HepG2 (cell line): Measurements from ENCODE around the gene ABHD4. TPM values are rescaled to one million over a fixed set of nuclear protein-coding genes. Genes with fewer than 3 reads are reported as not detected.

Experiments used
- ATAC-seq: fragments of 200-7000 bp; cut with Tn5 transposase; 3 replicates; pipeline ENCODE4 v1.9.1; 2020; ENCODE audit warnings: mild to moderate bottlenecking, moderate library complexity
- BruUV-seq: library from RNA; stranded (reverse); fragments of 400-500 nt; replicated peaks from 2 replicates; lab custom pipeline; 2021; lab: Mats Ljungman, UMichigan
- CTCF ChIA-PET: fragments of 300-600 bp; formaldehyde crosslinking; extraction: SDS; loops from one replicate; lab custom pipeline; 2021; ENCODE audit warnings: low total read pairs, inconsistent platforms, low intra/inter-chr PET ratio; lab: Yijun Ruan, JAX
- POLR2A ChIA-PET: fragments of 350-600 bp; sonication (Branson Sonifier 250); formaldehyde crosslinking; loops from one replicate; lab custom pipeline; 2020; ENCODE audit warnings: antibody characterized with exemption, inconsistent platforms; lab: Yijun Ruan, JAX
- DNase-seq: peaks from one replicate; pipeline ENCODE4 v3.0.0-alpha.2; 2015; ENCODE audit warnings: low spot score
- FAIRE-seq: peaks from 3 replicates; lab custom pipeline; 2011; peaks lifted over from hg19 to GRCh38; lab: Jason Lieb, UNC
- H2AFZ ChIP-seq: one replicate; pipeline ENCODE4 v1.6.1; 2011; ENCODE audit warnings: low read length, inconsistent platforms
- H3K27ac ChIP-seq: fragments of 300-600 bp; 3 replicates; pipeline ENCODE4 v1.8.0; 2011; ENCODE audit warnings: mixed run types, mild to moderate bottlenecking, mixed read lengths, low read length, inconsistent platforms; ENCODE audit not compliant: insufficient read depth; ENCODE audit errors: extremely low read length
- H3K27me3 ChIP-seq, 2 experiments: fragments of 200-600 bp in 1 of 2; 2 replicates in 1 of 2; 3 replicates in 1 of 2; pipeline versions ENCODE4 v1.6.0 to v1.8.0; 2011; ENCODE audit warnings: low read length in 2 of 2, mild to moderate bottlenecking in 2 of 2, moderate library complexity in 2 of 2, inconsistent platforms in 1 of 2; ENCODE audit not compliant: insufficient read depth in 2 of 2, control insufficient read depth in 1 of 2
- H3K36me3 ChIP-seq, 2 experiments: fragments of 200-600 bp in 1 of 2; replicated peaks in 1 of 2; 2 replicates in 1 of 2; 3 replicates in 1 of 2; pipeline versions ENCODE4 v1.5.1 to v1.8.0; 2011; ENCODE audit warnings: low read length in 2 of 2, inconsistent platforms in 1 of 2; ENCODE audit not compliant: insufficient read depth in 2 of 2, control insufficient read depth in 1 of 2
- H3K4me1 ChIP-seq: 2 replicates; pipeline ENCODE4 v1.5.1; 2012; ENCODE audit warnings: low read length, inconsistent platforms; ENCODE audit not compliant: insufficient read depth
- H3K4me2 ChIP-seq: 2 replicates; pipeline ENCODE4 v1.6.0; 2011; ENCODE audit warnings: low read depth, low read length, inconsistent platforms
- H3K4me3 ChIP-seq, 3 experiments: fragments of 200-600 bp in 1 of 3; sonication (generic), shearing (Covaris generic) in 1 of 3; replicated peaks in 1 of 3; 2 replicates each; pipeline ENCODE4 v1.5.1; 2011 to 2016; ENCODE audit warnings: low read length in 3 of 3, inconsistent platforms in 2 of 3, low read depth in 2 of 3, mild to moderate bottlenecking in 2 of 3, control low read depth in 1 of 3, mixed read lengths in 1 of 3; ENCODE audit not compliant: insufficient read depth in 1 of 3
- H3K79me2 ChIP-seq: one replicate; pipeline ENCODE4 v1.6.1; 2011; ENCODE audit warnings: low read length, inconsistent platforms; ENCODE audit not compliant: insufficient read depth
- H3K9ac ChIP-seq: 2 replicates; pipeline ENCODE4 v1.6.0; 2011; ENCODE audit warnings: mild to moderate bottlenecking, low read depth, low read length, inconsistent platforms; ENCODE audit not compliant: insufficient read depth
- H3K9me3 ChIP-seq: 2 replicates; pipeline ENCODE4 v1.5.1; 2012; ENCODE audit warnings: mild to moderate bottlenecking, low read length
- H4K20me1 ChIP-seq: 2 replicates; pipeline ENCODE4 v1.6.0; 2011; ENCODE audit warnings: inconsistent platforms, mild to moderate bottlenecking, low read length, moderate library complexity; ENCODE audit not compliant: insufficient read depth
- RCOR2 ChIP-seq: IDR thresholded peaks from 2 replicates; pipeline ENCODE4 v1.6.1; 2016; ENCODE audit warnings: missing biosample characterization, missing genetic modification reagents
- SP2 ChIP-seq: sonication (generic); formaldehyde crosslinking; IDR thresholded peaks from 2 replicates; pipeline ENCODE4 v1.5.1; 2020; ENCODE audit warnings: mild to moderate bottlenecking, missing genetic modification reagents
- ZNF18 ChIP-seq: sonication (generic); formaldehyde crosslinking; IDR thresholded peaks from 2 replicates; pipeline ENCODE4 v1.8.0; 2022; ENCODE audit warnings: mild to moderate bottlenecking, missing genetic modification reagents; ENCODE audit not compliant: insufficient replicate concordance
- WGBS: methylation state at CpG from one replicate; pipeline ENCODE4 v1.1.6; 2017; ENCODE audit warnings: low lambda C conversion rate; 5-methylcytosine and 5-hydroxymethylcytosine counted together
- in situ Hi-C: cut with HindIII; loops from 2 replicates; pipeline ENCODE4 v1.10.0; 2017; ENCODE audit warnings: low pct_unique_long_range_greater_than_20kb; ENCODE audit not compliant: extremely low pct_ligation_motif_present
- intact Hi-C: fragments of 100-400 bp; cut with micrococcal nuclease; formaldehyde crosslinking; loops from one replicate; pipeline ENCODE4 v1.10.0; 2022; ENCODE audit not compliant: unreplicated experiment
- polyA plus RNA-seq, 8 experiments: library from polyadenylated mRNA; depleted of rRNA in 3 of 8; stranded (reverse) in 7 of 8; unstranded in 1 of 8; fragments of >200 nt; fragmentation: Illumina TruSeq in 4 of 8; extraction: Trizol in 4 of 8; gene quantifications; 2 replicates each; pipeline versions ENCODE4 v1.2.1 to v1.2.3, GENCODE V29; 2011 to 2016; ENCODE audit warnings: low read depth in 4 of 8, missing spikeins in 1 of 8, mixed read lengths in 1 of 8; ENCODE audit not compliant: insufficient read depth in 1 of 8
- total RNA-seq, 5 experiments: library from RNA; depleted of rRNA; stranded (reverse); fragments of >200 nt; fragmentation: Illumina TruSeq; extraction: Trizol; gene quantifications; 2 replicates each; pipeline ENCODE4 v1.2.3, GENCODE V29; 2016; ENCODE audit warnings: low read depth in 1 of 5

The ABHD4 gene
- total and polyA plus RNA-seq, 2 of the 13 experiments (the other 11 are each of a cell fraction or from before 2014, with no cell fraction given), result 16.1 to 47.5 TPM

- peak; percentile 74 for TF ChIP-seq ZNF18 (CRISPR knock-in tag)
Measured at GRCh38 chr14:22589096-22589839, 8.8 kb upstream of the ABHD4 start, which contains the start of gene DAD1 (continued).

GRCh38 chr14:22593189-22593588, 4.9 kb upstream of the ABHD4 start:
- peaks cover 26% of the 10 kb centered on the region for H3K4me1 ChIP-seq
- H3K9me3 ChIP-seq, result no peaks in the 10 kb centered on the region
- no TSS peak for BruUV-seq
- H3K4me3 ChIP-seq, result no peak overlapping the region
- intact Hi-C loops (no loop called here), in situ Hi-C loops (loop anchor here (25.0 kb wide), 1 partner anchor 1519 kb away; the partner anchor contains the start of genes DCAF11 and NRL)
- WGBS, result 22% methylated on average over 3 of the region's 3 CpGs
- ChIA-PET POLR2A (interaction anchor here (1.1 kb wide), 1 partner anchor 173 kb away, joined by 5 read pairs; the partner anchor contains the start of gene OXA1L), CTCF (no interaction called here)
- no peaks in the 10 kb centered on the region for H4K20me1 ChIP-seq
- DNase-seq (no peak), FAIRE-seq (no peak), ATAC-seq (no peak)
- TF ChIP-seq RCOR2 (CRISPR knock-in tag), result no peak
- no peak for TF ChIP-seq SP2 (CRISPR knock-in tag)
- H3K27ac ChIP-seq, result no peak overlapping the region
- peaks cover 0 to 27% of the 10 kb centered on the region in 2 experiments; a peak in 2 of 5 replicates for H3K27me3 ChIP-seq
- H3K36me3 ChIP-seq, result no peaks in the 10 kb centered on the region
- H3K9ac ChIP-seq, result no peak overlapping the region
- peaks cover 8% of the 10 kb centered on the region for H3K79me2 ChIP-seq
- no peak overlapping the region for H3K4me2 ChIP-seq
- H2AFZ ChIP-seq, result no peak overlapping the region
